ENCODE measurements around the gene TEX26.
"Not testable (repeated sequence)": the region's sequence is repeated elsewhere in the genome, so short reads cannot be mapped to it uniquely, and the experiment has no call there.

GRCh38 chr13:30927188-30927587, 5.3 kb upstream of the TEX26 start:
- TF ChIP-seq CTCF, EP300, POLR2A (IDR thresholded peaks at IDR 0.05): not testable (repeated sequence)
- TF ChIP-seq POLR2AphosphoS5 (IDR thresholded peaks at IDR 0.05), result peak in 1 of 4 donors; percentile 20

All from sigmoid colon (tissue), 4 donors.